ENCODE data around the gene PLCB1. TPM values are rescaled to one million over a fixed set of nuclear protein-coding genes. Genes with fewer than 3 reads are reported as not detected.

PLCB1 gene
- total and polyA plus RNA-seq, 4 donors: 1.6 to 43.8 (median 6.1) TPM

GRCh38 chr20:8246716-8247115 lies 114.7 kb downstream of the PLCB1 start:
- H3K27me3 ChIP-seq (ENCODE audit: control insufficient read depth in 3 of 3, insufficient read depth in 3 of 3, low read length in 2 of 3): no peaks in the 10 kb centered on the region
- no peak for ATAC-seq (ENCODE audit: insufficient read depth, low FRiP score)
- no peak for TF ChIP-seq CTCF (IDR thresholded peaks at IDR 0.05; ENCODE audit: control extremely low read depth, extremely low read depth)
- peaks cover 0 to 16% (median 0%) of the 10 kb centered on the region in 5 donors for H3K4me1 ChIP-seq (ENCODE audit: control insufficient read depth in 5 of 5, insufficient read depth in 5 of 5, low read length in 5 of 5)
- no peak for DNase-seq
- no peak overlapping the region for H3K4me3 ChIP-seq
- H3K9ac ChIP-seq (ENCODE audit: insufficient read depth in 1 of 2, low read length in 2 of 2): no peak overlapping the region
- no peaks in the 10 kb centered on the region for H3K9me3 ChIP-seq (ENCODE audit: control insufficient read depth in 4 of 4, insufficient read depth in 3 of 4, low read length in 3 of 4)
- no peaks in the 10 kb centered on the region for H3K36me3 ChIP-seq (ENCODE audit: control insufficient read depth in 4 of 4, insufficient read depth in 4 of 4, low read length in 4 of 4)
- WGBS, 2 donors: 55 to 75% methylated on average over 1 of the region's 1 CpG
- H3K27ac ChIP-seq (ENCODE audit: low read depth in 1 of 2, low read length in 1 of 2): no peak overlapping the region

DNA sequence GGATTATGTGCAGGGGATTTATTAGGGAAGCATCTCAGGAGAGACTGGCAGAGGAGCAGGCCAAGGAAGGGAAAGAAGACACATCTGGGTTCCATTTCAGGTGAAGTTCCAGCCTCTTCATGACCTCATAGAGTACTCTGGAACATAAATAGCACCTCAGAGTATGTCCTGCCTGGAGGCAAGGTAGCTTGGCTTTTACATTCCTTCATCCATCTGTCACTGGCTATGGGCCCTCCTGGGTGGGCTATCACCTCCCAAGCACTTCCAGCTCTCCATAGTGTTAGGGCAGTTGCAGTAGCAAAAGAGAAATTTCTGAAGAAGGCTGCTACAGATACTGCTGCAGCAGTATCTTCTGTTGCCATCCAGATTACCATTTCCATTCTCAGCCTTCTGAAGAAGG lies 116.0 kb downstream of the PLCB1 start:
- Histone ChIP-seq H3K36me3 (ENCODE audit: control insufficient read depth in 4 of 4, insufficient read depth in 4 of 4, low read length in 4 of 4) (no peaks in the 10 kb centered on the region), H3K27ac (ENCODE audit: low read depth in 1 of 2, low read length in 1 of 2) (no peak overlapping the region), H3K9ac (ENCODE audit: insufficient read depth in 1 of 2, low read length in 2 of 2) (no peak overlapping the region), H3K27me3 (ENCODE audit: control insufficient read depth in 3 of 3, insufficient read depth in 3 of 3, low read length in 2 of 3) (no peaks in the 10 kb centered on the region), H3K4me3 (no peak overlapping the region), H3K9me3 (ENCODE audit: control insufficient read depth in 4 of 4, insufficient read depth in 3 of 4, low read length in 3 of 4) (no peaks in the 10 kb centered on the region), H3K4me1 (ENCODE audit: control insufficient read depth in 5 of 5, insufficient read depth in 5 of 5, low read length in 5 of 5) (peaks cover 0 to 13% (median 0%) of the 10 kb centered on the region in 5 donors)
- ATAC-seq (ENCODE audit: insufficient read depth, low FRiP score) (no peak), DNase-seq (no peak)
- TF ChIP-seq CTCF (IDR thresholded peaks at IDR 0.05; ENCODE audit: control extremely low read depth, extremely low read depth): no peak

DNA sequence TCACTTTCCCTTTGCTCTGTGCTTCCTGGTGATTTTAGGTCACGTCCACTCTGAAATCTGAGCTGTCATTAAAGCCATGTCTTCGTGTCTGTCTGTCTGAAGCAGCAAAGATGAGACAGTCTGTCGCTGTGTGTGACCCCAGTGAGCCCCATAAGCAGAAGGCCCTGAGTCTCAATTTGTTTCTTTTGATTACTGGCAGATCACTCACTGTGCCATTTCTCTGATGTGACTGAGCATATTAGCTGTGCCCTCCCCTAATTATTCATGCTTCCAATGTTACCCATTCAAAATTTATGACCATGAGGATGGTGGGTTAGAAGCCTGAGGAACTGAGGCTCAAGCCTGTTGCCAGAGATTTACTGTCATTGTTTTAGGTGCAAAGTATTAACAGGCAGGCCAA lies 117.6 kb downstream of the PLCB1 start:
- H3K4me3 ChIP-seq: no peak overlapping the region
- H3K4me1 ChIP-seq (ENCODE audit: control insufficient read depth in 5 of 5, insufficient read depth in 5 of 5, low read length in 5 of 5): peaks cover 0 to 6% (median 0%) of the 10 kb centered on the region in 5 donors
- no peaks in the 10 kb centered on the region for H3K9me3 ChIP-seq (ENCODE audit: control insufficient read depth in 4 of 4, insufficient read depth in 3 of 4, low read length in 3 of 4)
- no peak for ATAC-seq (ENCODE audit: insufficient read depth, low FRiP score)
- H3K9ac ChIP-seq (ENCODE audit: insufficient read depth in 1 of 2, low read length in 2 of 2): no peak overlapping the region
- DNase-seq: no peak
- no peak for TF ChIP-seq CTCF (IDR thresholded peaks at IDR 0.05; ENCODE audit: control extremely low read depth, extremely low read depth)
- no peak overlapping the region for H3K27ac ChIP-seq (ENCODE audit: low read depth in 1 of 2, low read length in 1 of 2)
- H3K36me3 ChIP-seq (ENCODE audit: control insufficient read depth in 4 of 4, insufficient read depth in 4 of 4, low read length in 4 of 4): no peaks in the 10 kb centered on the region
- H3K27me3 ChIP-seq (ENCODE audit: control insufficient read depth in 3 of 3, insufficient read depth in 3 of 3, low read length in 2 of 3): no peaks in the 10 kb centered on the region
- 84 to 92% methylated on average over 3 of the region's 3 CpGs for WGBS, 2 donors

- Histone ChIP-seq H3K27me3 (ENCODE audit: control insufficient read depth in 3 of 3, insufficient read depth in 3 of 3, low read length in 2 of 3) (no peaks in the 10 kb centered on the region), H3K36me3 (ENCODE audit: control insufficient read depth in 4 of 4, insufficient read depth in 4 of 4, low read length in 4 of 4) (no peaks in the 10 kb centered on the region), H3K4me3 (no peak overlapping the region), H3K27ac (ENCODE audit: low read depth in 1 of 2, low read length in 1 of 2) (peak overlapping the region in 1 of 2 donors; percentile 40), H3K9me3 (ENCODE audit: control insufficient read depth in 4 of 4, insufficient read depth in 3 of 4, low read length in 3 of 4) (no peaks in the 10 kb centered on the region), H3K9ac (ENCODE audit: insufficient read depth in 1 of 2, low read length in 2 of 2) (no peak overlapping the region), H3K4me1 (ENCODE audit: control insufficient read depth in 5 of 5, insufficient read depth in 5 of 5, low read length in 5 of 5) (no peaks in the 10 kb centered on the region)
- no peak for TF ChIP-seq CTCF (IDR thresholded peaks at IDR 0.05; ENCODE audit: control extremely low read depth, extremely low read depth)
- DNase-seq: no peak
- ATAC-seq (ENCODE audit: insufficient read depth, low FRiP score): no peak
- 53 to 77% methylated on average over 1 of the region's 1 CpG for WGBS, 2 donors
Measured at GRCh38 chr20:8250539-8251200, 118.6 kb downstream of the PLCB1 start.
